CD4-positive, CD25-positive, alpha-beta regulatory T cell (primary cell): ENCODE results near the gene EPB41L2. TPM values are rescaled to one million over a fixed set of nuclear protein-coding genes. Genes with fewer than 3 reads are reported as not detected.

Experiments used
- ATAC-seq, 2 donors: fragments of 150-1000 bp; cut with Tn5 transposase; one replicate each; pipeline ENCODE4 v1.10.0; 2021; ENCODE audit warnings: low read depth in 2 of 2, moderate number of reproducible peaks in 2 of 2, moderate library complexity in 1 of 2
- DNase-seq, 3 donors: peaks; one replicate each; pipeline versions ENCODE4 v3.0.0 to v3.0.0-alpha.2; 2012 to 2022; ENCODE audit warnings: mixed read lengths in 1 of 3
- H3K27ac ChIP-seq: one replicate; pipeline ENCODE4 v1.7.0; 2013; ENCODE audit warnings: mild to moderate bottlenecking, low read length; ENCODE audit not compliant: insufficient read depth, poor library complexity, severe bottlenecking
- H3K27me3 ChIP-seq: one replicate; pipeline ENCODE4 v1.7.0; 2013; ENCODE audit warnings: low read length; ENCODE audit not compliant: control insufficient read depth, insufficient read depth
- H3K36me3 ChIP-seq: one replicate; pipeline ENCODE4 v1.7.0; 2013; ENCODE audit warnings: mild to moderate bottlenecking, low read length, moderate library complexity; ENCODE audit not compliant: control insufficient read depth, insufficient read depth
- H3K4me1 ChIP-seq: 2 replicates; pipeline ENCODE4 v1.7.0; 2013; ENCODE audit warnings: mild to moderate bottlenecking, low read length; ENCODE audit not compliant: insufficient read depth, control insufficient read depth, poor library complexity, severe bottlenecking
- H3K4me3 ChIP-seq: one replicate; pipeline ENCODE4 v1.7.0; 2013; ENCODE audit warnings: low read depth, mild to moderate bottlenecking, low read length, moderate library complexity
- H3K9me3 ChIP-seq, 2 experiments: 1 replicate in 1 of 2; 2 replicates in 1 of 2; pipeline ENCODE4 v1.7.0; 2013; ENCODE audit warnings: low read length in 2 of 2, mild to moderate bottlenecking in 1 of 2, moderate library complexity in 1 of 2; ENCODE audit not compliant: control insufficient read depth in 2 of 2
- H3K27ac Mint-ChIP-seq, 3 donors: one replicate each; pipeline ENCODE4 v1.8.0; 2020 to 2022; ENCODE audit warnings: mild to moderate bottlenecking in 3 of 3, mixed read lengths in 3 of 3, moderate library complexity in 2 of 3
- H3K27me3 Mint-ChIP-seq: one replicate; pipeline ENCODE4 v1.8.0; 2022; ENCODE audit warnings: mild to moderate bottlenecking, mixed read lengths
- H3K36me3 Mint-ChIP-seq: one replicate; pipeline ENCODE4 v1.8.0; 2020; ENCODE audit warnings: mixed read lengths
- H3K4me1 Mint-ChIP-seq, 4 donors: one replicate each; pipeline ENCODE4 v1.8.0; 2020 to 2022; ENCODE audit warnings: mixed read lengths in 4 of 4, mild to moderate bottlenecking in 1 of 4
- H3K4me3 Mint-ChIP-seq, 4 donors: one replicate each; pipeline ENCODE4 v1.8.0; 2020 to 2022; ENCODE audit warnings: mild to moderate bottlenecking in 4 of 4, mixed read lengths in 4 of 4, moderate library complexity in 3 of 4
- H3K9me3 Mint-ChIP-seq, 7 donors: one replicate each; pipeline ENCODE4 v1.8.0; 2020 to 2022; ENCODE audit warnings: mixed read lengths in 7 of 7, mild to moderate bottlenecking in 3 of 7, moderate library complexity in 2 of 7
- polyA plus RNA-seq, 4 donors: library from polyadenylated mRNA; unstranded; fragments of 300-500 nt; fragmentation: Illumina TruSeq; gene quantifications; one replicate each; pipeline ENCODE4 v1.2.3, GENCODE V29; 2021
- total RNA-seq: library from RNA; stranded (reverse); gene quantifications from one replicate; pipeline ENCODE4 v1.2.3, GENCODE V29; 2022

The EPB41L2 gene
- total and polyA plus RNA-seq, 5 donors from 2014 or later = 3.3 to 13.6 (median 3.8) TPM

GRCh38 chr6:131035582-131035981 lies 27.5 kb downstream of the EPB41L2 start:
- Mint-ChIP-seq H3K4me1 (peaks cover 0 to 5% (median 1%) of the 10 kb centered on the region in 4 donors), H3K9me3 (peaks cover 0 to 2% (median 0%) of the 10 kb centered on the region in 7 donors), H3K27me3 (no peaks in the 10 kb centered on the region), H3K4me3 (no peak overlapping the region), H3K27ac (peak overlapping the region in 1 of 3 donors; percentile 48), H3K36me3 (no peaks in the 10 kb centered on the region)
- no peaks in the 10 kb centered on the region for H3K4me1 ChIP-seq
- no peaks in the 10 kb centered on the region for H3K36me3 ChIP-seq
- no peak overlapping the region for H3K4me3 ChIP-seq
- no peak for ATAC-seq
- H3K9me3 ChIP-seq = no peaks in the 10 kb centered on the region
- H3K27ac ChIP-seq = no peak overlapping the region
- no peak for DNase-seq
- no peaks in the 10 kb centered on the region for H3K27me3 ChIP-seq

GRCh38 chr6:131033631-131034030 lies 29.4 kb downstream of the EPB41L2 start:
- no peak overlapping the region for H3K27ac Mint-ChIP-seq

GRCh38 chr6:131029626-131030297 lies 33.3 kb downstream of the EPB41L2 start:
- DNase-seq (no peak), ATAC-seq (no peak)
- Histone ChIP-seq H3K27me3 (no peaks in the 10 kb centered on the region), H3K4me1 (no peaks in the 10 kb centered on the region), H3K36me3 (no peaks in the 10 kb centered on the region), H3K27ac (no peak overlapping the region), H3K9me3 (no peaks in the 10 kb centered on the region), H3K4me3 (no peak overlapping the region)
- Mint-ChIP-seq H3K4me3 (no peak overlapping the region), H3K4me1 (peaks cover 0 to 5% (median 1%) of the 10 kb centered on the region in 4 donors), H3K36me3 (no peaks in the 10 kb centered on the region), H3K27me3 (no peaks in the 10 kb centered on the region), H3K9me3 (peaks cover 0 to 1% (median 0%) of the 10 kb centered on the region in 7 donors), H3K27ac (no peak overlapping the region)

More at GRCh38 chr6:131033631-131034030, 29.4 kb downstream of the EPB41L2 start:
- ATAC-seq = no peak
- no peaks in the 10 kb centered on the region for H3K36me3 ChIP-seq
- H3K27me3 ChIP-seq = no peaks in the 10 kb centered on the region
- H3K27me3 Mint-ChIP-seq = no peaks in the 10 kb centered on the region
- no peak overlapping the region for H3K4me3 Mint-ChIP-seq
- H3K9me3 ChIP-seq = no peaks in the 10 kb centered on the region
- H3K4me1 ChIP-seq = no peaks in the 10 kb centered on the region
- no peak overlapping the region for H3K27ac ChIP-seq
- no peak overlapping the region for H3K4me3 ChIP-seq
- peaks cover 0 to under 1% (median 0%) of the 10 kb centered on the region in 7 donors for H3K9me3 Mint-ChIP-seq
- H3K4me1 Mint-ChIP-seq = peaks cover 0 to 5% (median 1%) of the 10 kb centered on the region in 4 donors
- DNase-seq = no peak
- no peaks in the 10 kb centered on the region for H3K36me3 Mint-ChIP-seq

GRCh38 chr6:131027326-131027725 lies 35.7 kb downstream of the EPB41L2 start:
- no peaks in the 10 kb centered on the region for H3K36me3 ChIP-seq
- no peaks in the 10 kb centered on the region for H3K4me1 Mint-ChIP-seq
- no peak overlapping the region for H3K27ac Mint-ChIP-seq
- H3K9me3 ChIP-seq = no peaks in the 10 kb centered on the region
- H3K36me3 Mint-ChIP-seq = no peaks in the 10 kb centered on the region
- H3K27ac ChIP-seq = no peak overlapping the region
- no peak overlapping the region for H3K4me3 Mint-ChIP-seq
- H3K4me1 ChIP-seq = no peaks in the 10 kb centered on the region
- H3K9me3 Mint-ChIP-seq = peaks cover 0 to 1% (median 0%) of the 10 kb centered on the region in 7 donors
- no peak overlapping the region for H3K4me3 ChIP-seq
- no peak for DNase-seq
- no peaks in the 10 kb centered on the region for H3K27me3 Mint-ChIP-seq
- no peak for ATAC-seq
- H3K27me3 ChIP-seq = no peaks in the 10 kb centered on the region

- H3K4me1 Mint-ChIP-seq = no peaks in the 10 kb centered on the region
- H3K9me3 Mint-ChIP-seq = peaks cover 0 to 1% (median 0%) of the 10 kb centered on the region in 7 donors
- H3K4me3 Mint-ChIP-seq = no peak overlapping the region
- ATAC-seq = no peak
- H3K27ac Mint-ChIP-seq = no peak overlapping the region
- Histone ChIP-seq H3K27ac (no peak overlapping the region), H3K4me1 (no peaks in the 10 kb centered on the region), H3K9me3 (no peaks in the 10 kb centered on the region), H3K27me3 (no peaks in the 10 kb centered on the region), H3K36me3 (no peaks in the 10 kb centered on the region), H3K4me3 (no peak overlapping the region)
- DNase-seq = no peak
- H3K27me3 Mint-ChIP-seq = no peaks in the 10 kb centered on the region
- no peaks in the 10 kb centered on the region for H3K36me3 Mint-ChIP-seq
Observed at GRCh38 chr6:131026243-131026642, 36.8 kb downstream of the EPB41L2 start.

GRCh38 chr6:131024565-131024964 lies 38.5 kb downstream of the EPB41L2 start:
- H3K4me3 Mint-ChIP-seq = no peak overlapping the region
- H3K9me3 ChIP-seq = no peaks in the 10 kb centered on the region
- H3K4me1 ChIP-seq = no peaks in the 10 kb centered on the region
- H3K27ac Mint-ChIP-seq = peak overlapping the region in 1 of 3 donors; percentile 54
- peaks cover 0 to 1% (median 0%) of the 10 kb centered on the region in 7 donors for H3K9me3 Mint-ChIP-seq
- H3K27me3 Mint-ChIP-seq = peaks cover 6% of the 10 kb centered on the region
- no peak overlapping the region for H3K27ac ChIP-seq
- no peaks in the 10 kb centered on the region for H3K36me3 ChIP-seq
- H3K27me3 ChIP-seq = no peaks in the 10 kb centered on the region
- H3K4me3 ChIP-seq = no peak overlapping the region
- ATAC-seq (no peak), DNase-seq (no peak)
- H3K36me3 Mint-ChIP-seq = no peaks in the 10 kb centered on the region
- H3K4me1 Mint-ChIP-seq = no peaks in the 10 kb centered on the region

- ATAC-seq = no peak
- H3K27ac ChIP-seq = no peak overlapping the region
- H3K27me3 Mint-ChIP-seq = peaks cover 6% of the 10 kb centered on the region
- H3K4me1 ChIP-seq = no peaks in the 10 kb centered on the region
- no peak overlapping the region for H3K4me3 ChIP-seq
- H3K27ac Mint-ChIP-seq = no peak overlapping the region
- H3K36me3 Mint-ChIP-seq = no peaks in the 10 kb centered on the region
- H3K27me3 ChIP-seq = no peaks in the 10 kb centered on the region
- DNase-seq = no peak
- H3K36me3 ChIP-seq = no peaks in the 10 kb centered on the region
- no peak overlapping the region for H3K4me3 Mint-ChIP-seq
- H3K9me3 ChIP-seq = no peaks in the 10 kb centered on the region
- H3K9me3 Mint-ChIP-seq = peaks cover 0 to 1% (median 0%) of the 10 kb centered on the region in 7 donors
- no peaks in the 10 kb centered on the region for H3K4me1 Mint-ChIP-seq
Observed at GRCh38 chr6:131023834-131024504, 39.1 kb downstream of the EPB41L2 start.
